SIG-M5 (cell line): ENCODE results near the gene KCTD5.
"Not testable (repeated sequence)": the region's sequence is repeated elsewhere in the genome, so short reads cannot be mapped to it uniquely, and the experiment has no call there.

Source experiments
- DNase-seq: peaks from one replicate; lab custom pipeline; 2025; lab: John Stamatoyannopoulos, UW

KCTD5 gene

GRCh38 chr16:2682209-2683021 is at the start of gene KCTD5:
Gene KCTD5, plus strand, starts transcription at chr16:2682523. Its CDS starts 26 bp downstream, at chr16:2682549.
- peak; percentile 59 for DNase-seq

- not testable (repeated sequence) for DNase-seq
Measured at GRCh38 chr16:2639071-2639721, 43.1 kb upstream of the KCTD5 start.

GRCh38 chr16:2639722-2640072 is 42.6 kb upstream of the KCTD5 start:
- DNase-seq, result not testable (repeated sequence)

GRCh38 chr16:2642561-2642960 is 39.8 kb upstream of the KCTD5 start:
- DNase-seq, result not testable (repeated sequence)

GRCh38 chr16:2644754-2645453 is 37.4 kb upstream of the KCTD5 start:
- DNase-seq, result not testable (repeated sequence)

- not testable (repeated sequence) for DNase-seq
Measured at GRCh38 chr16:2651268-2651871, 31.0 kb upstream of the KCTD5 start.

- DNase-seq, result not testable (repeated sequence)
Measured at GRCh38 chr16:2653915-2654314, 28.4 kb upstream of the KCTD5 start.

GRCh38 chr16:2654949-2655348 is 27.4 kb upstream of the KCTD5 start:
- not testable (repeated sequence) for DNase-seq

- no peak for DNase-seq
Measured at GRCh38 chr16:2656985-2657384, 25.3 kb upstream of the KCTD5 start.

- DNase-seq, result not testable (repeated sequence)
Measured at GRCh38 chr16:2657803-2658202, 24.5 kb upstream of the KCTD5 start.

- DNase-seq, result not testable (repeated sequence)
Measured at GRCh38 chr16:2659560-2659959, 22.8 kb upstream of the KCTD5 start.

- DNase-seq, result not testable (repeated sequence)
Measured at GRCh38 chr16:2660014-2660662, 22.2 kb upstream of the KCTD5 start.

GRCh38 chr16:2660755-2661373 is 21.5 kb upstream of the KCTD5 start:
- not testable (repeated sequence) for DNase-seq

GRCh38 chr16:2663553-2664546 is 18.5 kb upstream of the KCTD5 start:
- DNase-seq, result no peak

GRCh38 chr16:2664574-2664982 is 17.7 kb upstream of the KCTD5 start:
- DNase-seq, result no peak

- not testable (repeated sequence) for DNase-seq
Measured at GRCh38 chr16:2666671-2667070, 15.7 kb upstream of the KCTD5 start.

GRCh38 chr16:2669587-2669986 is 12.7 kb upstream of the KCTD5 start:
- DNase-seq, result not testable (repeated sequence)

- DNase-seq, result not testable (repeated sequence)
Measured at GRCh38 chr16:2670017-2670416, 12.3 kb upstream of the KCTD5 start.

GRCh38 chr16:2671193-2671592 is 11.1 kb upstream of the KCTD5 start:
- DNase-seq, result not testable (repeated sequence)

- DNase-seq, result no peak
Measured at GRCh38 chr16:2671741-2672140, 10.6 kb upstream of the KCTD5 start.
